ENCODE data around the gene CABP5. TPM values are rescaled to one million over a fixed set of nuclear protein-coding genes. Genes with fewer than 3 reads are reported as not detected.

Gene CABP5
- total RNA-seq, 1 experiment from 2014 or later: not detected

DNA sequence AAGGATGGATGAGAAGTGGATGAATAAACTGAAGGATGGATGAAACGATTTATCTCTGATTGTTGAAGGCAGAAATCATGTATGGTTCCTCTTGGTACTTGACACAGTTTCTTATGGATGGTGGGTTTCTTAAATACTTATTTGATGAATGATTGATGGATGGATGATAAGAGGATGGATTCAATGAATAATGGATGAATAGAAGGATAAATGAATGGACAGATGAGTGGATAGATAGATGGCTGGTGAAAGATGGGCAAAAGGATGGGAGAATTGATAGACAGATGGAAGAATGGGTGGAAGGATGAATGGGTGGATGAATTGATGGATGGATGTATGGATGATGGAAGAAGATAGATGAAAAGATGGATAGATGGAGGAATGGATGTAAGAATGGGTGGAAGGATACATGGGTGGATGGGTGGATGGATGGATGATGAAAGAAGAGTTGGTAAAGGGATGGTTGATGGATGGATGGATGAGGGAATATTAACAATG, 47.6 kb downstream of the CABP5 start:
- no peaks in the 10 kb centered on the region for H3K4me1 ChIP-seq (ENCODE audit: insufficient read depth, low read length)
- Mint-ChIP-seq H3K36me3 (ENCODE audit: insufficient read depth in 1 of 3, low read depth in 3 of 3) (no peaks in the 10 kb centered on the region; a peak in 1 of 7 replicates), H3K27me3 (ENCODE audit: low read depth) (peaks cover 6% of the 10 kb centered on the region; the same call in 1 of the 2 replicates), H3K9me3 (peaks cover 5 to 10% of the 10 kb centered on the region in 2 experiments; a peak in 4 of 5 replicates), H3K4me1 (no peaks in the 10 kb centered on the region), H3K27ac (no peak overlapping the region), H3K4me3 (no peak overlapping the region)
- no peak overlapping the region for H4K91ac ChIP-seq (ENCODE audit: insufficient read length, low read depth, low read length)
- no peaks in the 10 kb centered on the region for H3K9me3 ChIP-seq (ENCODE audit: control insufficient read depth, low read depth, low read length)
- H2AFZ ChIP-seq (ENCODE audit: low read length): no peak overlapping the region
- no peak overlapping the region for H4K5ac ChIP-seq (ENCODE audit: insufficient read length, low read depth, low read length)
- H2AK5ac ChIP-seq (ENCODE audit: insufficient read length, low read length): no peak overlapping the region
- no peak overlapping the region for H3K27ac ChIP-seq (ENCODE audit: insufficient read length, low read depth, low read length)
- H3K4me2 ChIP-seq (ENCODE audit: insufficient read depth, insufficient read length, low read length): no peak overlapping the region
- no peaks in the 10 kb centered on the region for H3K23me2 ChIP-seq (ENCODE audit: insufficient read length, low read depth, low read length, poor library complexity, severe bottlenecking)
- no peaks in the 10 kb centered on the region for H3K79me1 ChIP-seq (ENCODE audit: insufficient read depth, low read depth, low read length, poor library complexity, severe bottlenecking)
- TF ChIP-seq, protein P1, sequence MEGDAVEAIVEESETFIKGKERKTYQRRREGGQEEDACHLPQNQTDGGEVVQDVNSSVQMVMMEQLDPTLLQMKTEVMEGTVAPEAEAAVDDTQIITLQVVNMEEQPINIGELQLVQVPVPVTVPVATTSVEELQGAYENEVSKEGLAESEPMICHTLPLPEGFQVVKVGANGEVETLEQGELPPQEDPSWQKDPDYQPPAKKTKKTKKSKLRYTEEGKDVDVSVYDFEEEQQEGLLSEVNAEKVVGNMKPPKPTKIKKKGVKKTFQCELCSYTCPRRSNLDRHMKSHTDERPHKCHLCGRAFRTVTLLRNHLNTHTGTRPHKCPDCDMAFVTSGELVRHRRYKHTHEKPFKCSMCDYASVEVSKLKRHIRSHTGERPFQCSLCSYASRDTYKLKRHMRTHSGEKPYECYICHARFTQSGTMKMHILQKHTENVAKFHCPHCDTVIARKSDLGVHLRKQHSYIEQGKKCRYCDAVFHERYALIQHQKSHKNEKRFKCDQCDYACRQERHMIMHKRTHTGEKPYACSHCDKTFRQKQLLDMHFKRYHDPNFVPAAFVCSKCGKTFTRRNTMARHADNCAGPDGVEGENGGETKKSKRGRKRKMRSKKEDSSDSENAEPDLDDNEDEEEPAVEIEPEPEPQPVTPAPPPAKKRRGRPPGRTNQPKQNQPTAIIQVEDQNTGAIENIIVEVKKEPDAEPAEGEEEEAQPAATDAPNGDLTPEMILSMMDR (conservative IDR thresholded peaks at IDR 0.05): no peak
- no CpG with 5 or more reads among the region's 1 CpG for WGBS (ENCODE audit: extremely low coverage, insufficient read length, low lambda C conversion rate)
- no peak overlapping the region for H3T11ph ChIP-seq (ENCODE audit: low read length)
- H4K20me1 ChIP-seq (ENCODE audit: control insufficient read depth, insufficient read depth, insufficient read length): no peaks in the 10 kb centered on the region
- no peak overlapping the region for H4K8ac ChIP-seq (replicated peaks; ENCODE audit: insufficient read length, low read depth, low read length)
- H3K23ac ChIP-seq (ENCODE audit: insufficient read length, low read depth, low read length): no peak overlapping the region
- DNase-seq: no peak
- H3K18ac ChIP-seq (ENCODE audit: insufficient read length, low read depth, low read length): no peak overlapping the region
- no peak overlapping the region for H2BK5ac ChIP-seq (ENCODE audit: insufficient read length, low read length)
- no peak overlapping the region for H2BK15ac ChIP-seq (ENCODE audit: low read depth, low read length)
- no peak overlapping the region for H3K14ac ChIP-seq (ENCODE audit: insufficient read depth, low read length)
- no peak overlapping the region for H2BK120ac ChIP-seq (ENCODE audit: low read depth, low read length, poor library complexity, severe bottlenecking)
- H3K4ac ChIP-seq (ENCODE audit: low read depth, low read length): no peak overlapping the region
- H2BK12ac ChIP-seq (ENCODE audit: insufficient read length, low read depth, low read length): no peak overlapping the region
- H3K27me3 ChIP-seq (ENCODE audit: insufficient read depth, low read length): no peaks in the 10 kb centered on the region
- no peak overlapping the region for H2BK20ac ChIP-seq (ENCODE audit: low read depth, low read length, poor library complexity, severe bottlenecking)
- H3K56ac ChIP-seq (ENCODE audit: insufficient read length, low read depth, low read length): no peak overlapping the region
- no peak overlapping the region for H3K9ac ChIP-seq (ENCODE audit: extremely low read depth, insufficient read length, low read length)
- no peaks in the 10 kb centered on the region for H3K79me2 ChIP-seq (ENCODE audit: insufficient read depth, low read length)
